Activated CD4-positive, alpha-beta T cell treated with anti-CD3 and anti-CD28 coated beads for 48 hours (primary cell): ENCODE results near the gene COA8.
"Not testable (repeated sequence)": the region's sequence is repeated elsewhere in the genome, so short reads cannot be mapped to it uniquely, and the experiment has no call there.

ENCODE experiments used
- DNase-seq: peaks from one replicate; pipeline ENCODE4 v3.0.0-alpha.2; 2020

Gene COA8

DNA sequence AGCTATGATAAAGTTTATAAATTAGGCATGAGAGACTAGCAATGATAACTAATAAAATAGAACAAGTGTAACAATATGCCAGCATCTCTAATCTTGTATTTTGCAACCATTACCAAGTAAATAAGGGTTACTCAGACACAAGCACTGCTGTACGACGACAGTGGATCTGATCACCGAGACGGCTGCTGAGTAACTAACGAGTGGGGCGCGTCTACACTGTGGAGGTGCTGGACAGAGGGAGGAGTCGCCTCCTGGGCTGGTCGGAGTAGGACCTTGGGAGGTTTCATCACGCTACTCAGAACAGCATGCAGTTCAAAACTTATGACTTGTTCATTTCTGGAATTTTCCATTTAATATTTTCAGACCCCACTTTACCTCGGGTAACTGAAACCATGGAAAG lies 18.4 kb downstream of the COA8 start:
- no peak for DNase-seq

DNA sequence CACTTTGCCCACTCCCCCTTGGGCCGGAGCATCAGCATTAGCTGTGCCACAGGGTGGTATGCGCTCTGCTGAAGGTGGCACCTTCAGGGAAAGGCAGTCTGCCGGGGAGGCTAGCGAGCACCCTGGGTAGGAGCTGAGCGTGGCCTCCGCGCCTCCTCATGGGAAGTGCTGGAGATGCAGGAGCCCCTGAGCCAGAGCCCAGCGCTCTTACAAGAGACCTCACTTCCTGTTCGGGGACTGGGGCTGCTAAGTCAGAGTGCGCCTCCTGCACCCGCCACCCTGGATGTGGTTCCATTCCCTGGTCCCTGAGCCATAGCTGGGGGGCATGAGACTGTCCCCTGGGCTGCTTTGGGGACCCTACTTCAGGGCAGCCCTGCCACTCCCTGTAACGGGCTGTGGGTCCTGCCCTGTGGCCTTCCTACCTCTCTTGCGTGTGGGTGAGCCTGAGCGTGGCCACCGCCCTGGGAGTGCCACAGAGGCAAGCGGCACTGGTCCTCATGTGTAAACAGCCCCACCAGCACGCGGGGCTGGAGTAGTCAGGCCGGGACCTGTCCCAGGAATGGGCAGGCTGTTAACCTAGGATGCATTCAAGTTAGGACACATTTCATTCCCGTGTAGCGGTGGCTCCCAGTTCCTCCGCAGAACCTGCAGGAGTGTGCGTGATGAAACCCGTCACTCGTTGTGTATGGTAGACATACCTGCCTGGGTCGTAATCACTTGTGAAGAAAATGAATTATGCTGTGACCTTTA lies 19.4 kb downstream of the COA8 start:
- no peak for DNase-seq

DNA sequence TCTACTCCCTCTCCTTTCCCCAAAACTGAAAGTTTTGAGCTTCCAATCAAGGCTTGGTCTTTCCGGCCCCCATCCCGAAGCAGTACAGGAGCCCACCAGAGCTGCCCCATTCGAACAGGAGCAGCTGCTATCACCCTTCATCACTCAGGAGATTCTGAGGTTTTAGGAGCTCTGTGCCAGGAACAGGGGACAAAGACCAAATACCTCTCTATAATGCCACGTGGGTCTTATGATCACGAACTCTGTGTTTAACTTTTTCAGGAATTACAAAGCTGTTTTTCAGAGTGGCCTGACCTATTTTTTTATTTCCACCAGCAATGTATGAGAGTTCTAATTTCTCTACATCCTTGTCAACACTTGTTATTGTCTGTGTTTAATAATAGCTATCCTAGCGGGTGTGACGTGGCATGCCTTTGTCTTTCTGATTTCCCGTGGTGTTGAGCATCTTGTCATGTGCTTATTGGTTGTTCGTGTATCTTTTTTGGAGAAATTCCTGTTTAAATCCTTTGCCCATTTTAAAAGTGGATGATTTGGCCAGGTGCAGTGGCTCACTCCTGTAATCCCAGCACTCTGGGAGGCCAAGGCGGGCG lies 21.7 kb downstream of the COA8 start:
- DNase-seq, result no peak

DNA sequence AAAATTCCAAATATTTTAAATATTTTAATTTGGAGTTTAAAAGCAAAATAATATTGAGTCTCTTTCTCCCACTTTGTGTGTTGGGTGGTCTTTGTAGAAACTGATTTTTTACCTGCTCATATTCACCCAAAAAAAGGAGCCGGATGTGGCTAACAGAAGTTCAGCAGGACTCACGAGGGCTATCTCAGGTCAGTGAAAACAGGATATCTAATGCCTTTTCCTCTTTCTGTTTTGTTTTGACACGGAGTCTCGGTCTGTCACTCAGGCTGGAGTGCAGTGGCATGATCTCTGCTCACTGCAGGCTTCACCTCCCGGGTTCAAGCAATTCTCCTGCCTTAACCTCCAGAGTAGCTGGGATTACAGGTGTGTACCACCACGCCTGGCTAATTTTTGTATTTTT lies 30.8 kb downstream of the COA8 start:
- no peak for DNase-seq

DNA sequence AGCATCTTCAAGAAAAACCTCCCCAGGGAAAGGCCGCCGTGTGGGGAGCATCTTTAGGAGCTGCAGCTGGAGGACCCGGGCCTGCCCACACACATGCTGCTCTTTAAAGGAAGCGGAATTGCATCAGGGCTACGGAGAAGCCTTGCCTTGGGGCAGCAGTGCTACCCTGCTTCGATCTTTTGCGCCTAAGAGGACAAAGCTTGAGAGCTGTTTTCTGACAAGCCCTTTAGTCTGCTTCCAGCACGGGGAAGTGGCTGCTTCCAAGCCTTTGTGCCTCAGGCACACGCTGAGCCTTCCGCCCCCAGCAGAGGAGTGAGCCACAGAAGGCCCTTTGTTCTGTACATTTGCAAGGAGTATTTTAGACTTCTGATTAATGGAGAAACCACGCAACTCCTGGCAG lies 31.5 kb downstream of the COA8 start:
- no peak for DNase-seq

DNA sequence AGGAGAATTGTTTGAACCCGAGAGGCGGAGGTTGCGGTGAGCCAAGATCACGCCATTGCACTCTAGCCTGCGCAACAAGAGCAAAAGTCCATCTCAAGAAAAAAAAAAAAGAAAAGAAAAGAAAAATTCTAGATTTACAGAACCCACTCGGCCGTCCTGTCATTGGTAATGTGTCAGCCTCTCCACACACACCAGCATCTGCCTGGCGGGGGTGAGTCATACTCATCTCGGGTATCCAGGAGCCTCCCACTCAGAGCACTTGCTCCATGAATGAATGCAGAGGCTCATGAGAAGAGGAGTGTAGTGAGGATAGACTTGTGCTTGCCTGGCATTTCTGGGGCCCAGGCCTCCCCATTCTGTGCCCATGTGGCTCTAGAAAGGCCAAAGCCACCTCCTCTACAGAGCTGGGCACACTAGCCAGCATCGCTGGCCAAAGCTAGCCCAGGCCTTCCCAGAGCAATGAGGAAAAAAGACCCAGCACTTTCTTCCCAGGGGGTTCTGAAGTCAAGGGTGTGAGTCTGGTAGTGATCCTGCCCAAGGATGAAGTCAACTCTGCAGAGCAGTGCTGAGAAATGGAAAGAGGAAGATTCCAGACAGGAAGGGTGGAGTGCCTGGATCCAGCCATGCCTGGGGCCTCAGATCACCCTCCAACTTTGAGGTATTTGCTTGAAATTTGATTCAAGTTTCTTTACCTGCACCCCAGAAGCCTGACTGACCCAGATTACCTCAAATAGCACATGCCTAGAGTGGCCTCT lies 35.0 kb downstream of the COA8 start:
- peak; percentile 49 for DNase-seq

DNA sequence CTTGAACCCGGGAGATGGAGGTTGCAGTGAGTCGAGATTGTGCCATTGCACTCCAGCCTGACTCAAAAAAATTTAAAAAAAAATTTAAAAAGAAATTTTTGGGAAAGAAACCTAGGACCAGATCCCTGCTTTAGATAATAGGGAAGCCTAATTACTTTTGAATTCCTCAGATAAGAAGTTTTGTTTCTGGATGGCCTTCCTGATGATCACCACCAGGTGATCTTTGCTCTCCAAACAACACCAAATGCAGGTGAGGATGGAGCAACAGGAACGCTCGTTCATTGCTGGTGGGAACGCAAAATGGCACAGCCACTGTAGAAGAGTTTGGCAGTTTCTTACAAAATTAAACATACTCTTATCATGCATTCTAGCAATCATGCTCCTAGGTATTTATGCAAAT lies 37.7 kb downstream of the COA8 start:
- no peak for DNase-seq

DNA sequence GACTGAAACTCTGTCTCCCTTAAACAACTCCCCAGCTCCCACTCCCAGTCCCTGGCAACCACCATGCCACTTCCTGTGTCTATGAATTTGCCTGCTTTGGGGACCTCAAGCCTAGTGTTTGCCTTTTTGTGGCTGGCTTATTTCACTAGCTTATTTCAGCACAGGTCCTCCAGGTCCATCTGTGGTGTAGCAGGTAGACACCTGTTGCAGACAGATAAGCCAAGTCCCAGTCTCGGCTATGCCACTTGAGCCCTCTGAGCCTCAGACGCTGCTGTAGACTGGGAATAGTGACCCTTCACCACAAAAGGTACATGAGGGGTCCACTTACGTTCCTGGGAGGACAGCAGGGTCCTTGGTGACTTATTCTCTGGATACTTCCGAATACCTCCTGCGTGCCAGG lies 41.9 kb downstream of the COA8 start:
- DNase-seq, result no peak

DNA sequence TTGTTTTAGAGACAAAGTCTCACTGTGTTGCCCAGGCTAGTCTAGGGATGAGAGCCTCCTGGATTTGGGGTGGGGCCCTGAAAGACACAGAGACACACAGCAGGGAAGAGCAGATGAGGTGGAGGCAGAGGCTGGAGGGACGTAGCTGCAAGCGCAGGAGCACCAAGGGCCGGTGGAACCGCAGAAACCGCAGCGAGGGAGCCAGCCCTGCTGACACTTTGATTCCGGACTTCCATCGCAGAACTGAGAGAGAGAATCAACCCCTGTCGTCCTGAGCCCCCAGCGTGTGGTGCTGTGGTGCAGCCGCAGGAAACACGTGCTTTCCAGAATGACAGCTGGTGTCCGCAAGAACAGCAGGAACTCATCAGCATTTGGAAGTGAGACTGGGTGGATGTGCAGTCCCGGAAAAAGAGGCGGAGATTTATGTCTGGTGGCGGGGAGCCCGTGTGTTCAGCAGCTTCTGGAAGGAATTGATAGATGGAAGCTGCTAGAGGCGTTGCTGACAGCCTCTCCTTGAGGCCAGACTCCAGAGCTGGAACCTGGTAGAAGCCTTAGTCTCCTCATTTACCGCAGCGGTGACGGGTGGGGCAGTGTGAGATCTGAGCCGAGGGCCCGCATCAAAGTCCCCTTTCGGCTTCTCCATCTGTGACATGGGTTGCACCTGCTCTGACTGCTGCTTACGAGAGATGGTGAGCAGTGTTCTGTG lies 44.4 kb downstream of the COA8 start:
- DNase-seq, result peak; percentile 63

DNA sequence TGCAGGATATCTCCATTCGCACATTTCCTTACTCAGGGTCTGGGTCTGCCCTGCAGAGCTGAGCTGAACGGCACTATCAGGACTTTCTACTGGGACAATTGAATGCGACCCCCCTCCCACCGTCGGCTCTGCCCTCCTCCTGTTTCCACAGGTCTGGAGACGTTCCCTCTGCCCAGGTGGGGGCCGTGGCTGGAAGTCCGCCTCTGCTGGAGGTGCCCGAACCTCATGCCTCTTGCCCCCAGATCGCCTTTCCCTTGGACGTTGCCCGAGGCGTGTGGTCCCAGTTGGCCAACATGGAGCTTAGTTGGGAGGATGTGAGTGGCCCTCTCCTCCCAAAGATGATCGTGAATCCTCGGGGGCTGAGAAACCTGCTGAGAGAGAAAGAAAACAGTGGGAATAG lies 45.1 kb downstream of the COA8 start:
- DNase-seq, result no peak

DNA sequence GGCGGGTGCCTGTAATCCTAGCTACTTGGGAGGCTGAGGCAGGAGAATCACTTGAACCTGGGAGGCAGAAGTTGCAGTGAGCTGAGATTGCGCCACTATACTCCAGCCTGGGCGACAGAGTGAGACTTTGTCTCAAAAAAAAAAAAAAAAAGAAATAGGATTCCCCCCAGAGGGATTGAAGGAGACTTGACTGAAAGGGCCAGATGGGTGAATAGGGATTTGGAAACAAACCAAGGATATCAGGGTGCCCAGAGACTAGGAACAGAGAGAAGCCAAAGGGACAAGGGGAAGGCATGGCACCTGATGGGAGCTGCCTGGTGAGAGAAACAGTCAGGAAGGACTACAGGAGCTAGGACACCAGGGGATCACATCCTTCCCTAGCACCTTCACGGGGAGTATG lies 46.3 kb downstream of the COA8 start:
- DNase-seq, result not testable (repeated sequence)

DNA sequence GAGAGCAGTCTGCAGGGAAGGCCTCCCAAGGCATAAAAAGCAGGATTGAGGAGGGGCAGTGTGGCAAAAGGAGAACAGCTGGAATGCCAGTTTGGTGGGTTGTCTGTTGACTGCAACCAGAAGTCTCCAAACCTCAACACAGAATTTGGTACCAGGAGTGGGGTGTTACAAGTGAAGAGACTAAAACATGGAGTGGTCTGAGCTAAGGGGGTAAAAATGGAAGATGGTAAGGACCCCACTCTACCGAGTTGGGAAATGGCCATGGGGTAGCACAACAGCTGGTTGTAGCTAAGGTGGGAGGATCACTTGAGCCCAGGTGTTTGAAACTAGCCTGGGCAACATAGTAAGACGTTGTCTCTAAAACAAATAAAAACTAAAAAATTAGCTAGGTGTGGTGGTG lies 48.5 kb downstream of the COA8 start:
- no peak for DNase-seq

DNA sequence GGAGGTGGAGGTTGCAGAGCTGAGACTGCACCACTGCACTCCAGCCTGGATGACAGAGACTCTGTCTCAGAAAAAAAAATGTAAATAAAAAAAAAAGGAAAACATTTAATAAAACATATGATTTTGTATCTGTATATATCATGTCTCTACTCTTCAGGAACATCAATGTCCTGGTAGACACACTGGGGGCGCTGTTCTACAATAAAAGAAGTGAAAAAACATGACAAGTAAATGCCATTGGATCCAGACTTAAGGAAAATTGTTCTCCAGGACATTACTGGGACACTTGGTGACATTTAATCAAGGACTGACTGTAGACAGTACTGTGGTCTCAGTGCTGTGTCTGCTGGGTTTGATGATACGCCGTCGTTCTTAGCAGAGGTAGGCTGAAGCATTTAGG lies 50.8 kb downstream of the COA8 start:
- no peak for DNase-seq

DNA sequence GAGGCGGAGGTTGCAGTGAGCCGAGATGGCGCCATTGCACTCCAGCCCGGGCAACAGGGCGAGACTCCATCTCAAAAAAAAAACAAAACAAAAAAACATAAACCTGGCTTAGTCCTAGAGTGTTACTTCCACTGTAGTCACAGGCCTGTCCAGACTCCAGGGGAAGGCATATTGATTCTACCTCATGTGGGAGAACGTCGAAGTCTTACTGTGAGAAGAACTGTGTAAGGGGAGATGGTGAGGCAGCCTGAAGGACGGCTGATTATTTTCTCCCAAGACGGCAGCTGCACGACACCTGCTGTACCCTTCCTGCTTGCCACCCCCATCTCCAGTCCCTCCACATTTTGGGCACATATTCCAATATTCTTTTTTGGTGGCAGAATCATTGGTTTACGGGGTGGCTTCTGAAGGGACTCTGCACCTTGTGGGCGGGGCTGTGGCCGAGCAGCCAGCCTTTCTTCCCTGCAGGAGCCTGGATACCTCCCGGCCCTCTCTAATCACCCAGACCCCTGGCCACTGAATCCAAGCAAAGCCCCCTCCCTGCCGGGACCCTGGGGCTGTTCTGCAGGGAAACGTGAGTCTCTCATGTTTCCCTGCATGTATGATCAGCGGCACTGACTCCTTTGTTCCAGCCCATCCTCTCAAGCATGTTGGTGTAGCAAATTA lies 54.0 kb downstream of the COA8 start:
- DNase-seq, result no peak

DNA sequence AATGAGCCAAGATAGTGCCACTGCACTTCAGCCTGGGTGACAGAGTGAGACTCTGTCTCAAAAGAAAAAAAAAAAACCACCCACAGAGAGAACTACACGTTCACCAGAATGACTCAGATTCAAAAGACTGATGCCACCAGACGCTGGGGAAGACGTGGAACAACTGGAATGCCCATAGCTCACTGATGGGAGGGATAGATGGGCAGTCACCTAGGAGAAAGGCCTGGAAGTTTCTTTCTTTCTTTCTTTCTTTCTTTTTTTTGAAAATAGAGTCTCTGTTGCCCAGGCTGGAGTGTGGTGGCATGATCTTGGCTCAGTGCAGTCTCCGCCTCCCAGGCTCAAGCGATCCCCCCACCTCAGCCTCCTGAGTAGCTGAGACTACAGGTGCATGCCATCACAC lies 56.3 kb downstream of the COA8 start:
- DNase-seq, result no peak

DNA sequence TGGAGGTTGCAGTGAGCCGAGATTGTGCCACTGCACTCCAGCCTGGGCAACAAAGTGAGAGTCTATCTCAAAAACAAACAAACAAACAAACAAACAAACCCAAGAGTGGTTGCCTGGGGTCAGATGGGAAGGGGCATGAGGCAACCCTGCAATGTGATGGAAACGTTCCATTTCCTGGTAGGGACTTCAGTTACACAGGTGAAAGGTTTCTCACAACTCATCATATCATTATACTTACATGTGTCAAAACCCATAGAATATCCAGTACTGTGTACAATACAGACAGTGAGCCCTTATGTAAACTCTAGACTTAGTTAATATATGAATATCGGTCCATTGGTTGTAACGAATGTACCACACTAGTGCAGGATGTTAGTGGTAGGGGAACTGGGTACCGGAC lies 59.1 kb downstream of the COA8 start:
- DNase-seq, result no peak

DNA sequence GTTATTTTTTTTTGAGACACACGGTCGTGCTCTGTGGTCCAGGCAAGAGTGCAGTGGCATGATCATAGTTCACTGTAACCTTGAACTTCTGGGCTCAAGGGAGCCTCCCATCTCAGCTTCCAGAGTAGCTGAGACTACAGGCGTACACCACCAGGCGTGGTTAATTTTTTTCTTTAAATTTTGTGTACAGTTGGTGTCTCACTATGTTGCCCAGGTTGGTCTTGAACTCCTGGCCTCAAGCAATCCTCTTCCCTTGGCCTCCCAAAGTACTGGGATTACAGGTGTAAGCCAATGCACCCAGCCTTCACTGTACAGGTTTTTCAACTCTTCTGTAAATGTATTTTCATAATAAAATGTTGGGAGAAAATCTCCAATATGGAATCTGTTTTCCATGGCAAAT lies 60.5 kb downstream of the COA8 start:
- DNase-seq, result no peak

DNA sequence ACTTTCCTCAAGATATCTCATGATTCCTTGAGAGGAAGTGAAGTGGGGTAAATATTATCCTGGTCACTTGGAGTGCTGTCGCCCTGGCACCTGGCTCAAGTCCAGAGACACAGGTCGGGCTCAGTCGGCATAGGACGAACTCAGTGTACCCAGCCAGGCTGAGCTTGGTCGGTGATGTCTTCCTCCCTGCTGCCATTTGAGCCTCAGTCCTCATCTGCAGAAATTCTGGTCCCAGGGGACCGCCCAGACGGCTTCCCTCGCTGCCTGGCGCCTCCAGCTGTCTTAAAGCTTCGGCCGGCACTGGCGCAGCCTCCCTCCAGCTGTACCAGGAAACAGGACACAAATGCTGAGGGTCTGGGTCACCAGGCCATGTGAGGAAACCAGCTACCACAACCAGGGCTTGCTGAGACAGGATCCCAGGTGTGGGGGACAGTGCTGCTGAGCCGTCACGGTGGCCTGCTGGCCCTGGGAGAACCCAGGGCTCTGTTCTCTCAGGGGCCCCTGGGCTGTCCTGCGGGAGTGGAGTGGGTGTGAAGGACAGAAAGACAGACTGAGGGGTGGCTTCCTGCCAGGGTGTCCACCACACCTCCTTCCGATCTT lies 61.2 kb downstream of the COA8 start:
- no peak for DNase-seq

DNA sequence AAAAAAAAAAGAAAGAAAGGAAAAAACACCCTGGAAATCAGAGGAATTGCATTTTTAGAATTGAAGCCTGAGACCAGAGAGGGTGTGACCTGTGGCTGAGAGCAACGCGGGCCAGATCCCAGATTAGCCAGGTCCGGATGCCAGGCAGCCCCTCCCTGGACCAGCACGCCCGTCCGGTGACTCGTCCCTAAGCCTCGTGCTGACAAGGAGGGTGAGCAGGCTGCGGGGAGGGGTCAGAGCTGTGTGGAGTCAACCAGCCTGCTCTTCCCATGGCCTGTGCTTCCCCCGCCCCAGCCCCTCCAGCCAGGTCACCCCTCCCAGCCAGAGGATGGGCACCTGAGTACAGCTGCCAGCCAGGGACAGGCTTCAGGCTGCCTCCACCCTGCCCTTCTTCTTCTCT lies 62.1 kb downstream of the COA8 start:
- peak; percentile 26 for DNase-seq

DNA sequence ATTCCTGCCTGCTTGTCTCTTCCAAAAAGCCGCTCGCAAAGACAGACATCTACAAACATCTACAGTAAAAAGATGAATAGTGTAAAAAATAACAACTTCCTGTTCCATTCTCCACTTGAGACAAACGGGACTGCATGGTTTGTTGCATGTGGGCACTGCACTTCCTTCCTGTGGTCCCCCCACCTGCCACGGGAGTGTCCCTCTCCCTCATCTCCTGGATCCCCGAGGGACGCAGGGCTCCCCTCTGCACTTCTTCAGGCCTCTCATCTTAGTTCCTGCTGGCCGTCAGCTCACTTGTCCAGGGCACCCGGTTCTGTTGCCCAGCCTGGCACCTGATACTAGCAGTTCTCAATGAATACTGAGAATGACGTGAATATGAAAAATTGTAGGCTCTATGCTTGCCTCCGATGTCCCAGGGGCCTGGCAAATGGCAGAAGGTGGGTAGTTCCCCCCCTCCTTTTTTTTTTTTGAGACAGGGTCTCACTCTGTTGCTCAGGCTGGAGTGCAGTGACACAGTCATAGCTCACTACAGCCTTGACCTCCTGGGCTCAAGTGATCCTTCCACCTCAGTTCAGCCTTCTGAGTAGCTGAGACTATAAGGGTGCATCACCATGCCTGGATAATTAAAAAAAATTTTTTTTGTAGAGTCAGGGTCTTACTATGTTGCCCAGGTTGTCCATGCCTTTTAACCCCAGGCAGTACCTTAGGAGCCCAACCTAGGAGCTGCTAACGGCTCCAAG lies 62.8 kb downstream of the COA8 start:
- DNase-seq, result peak; percentile 23

DNA sequence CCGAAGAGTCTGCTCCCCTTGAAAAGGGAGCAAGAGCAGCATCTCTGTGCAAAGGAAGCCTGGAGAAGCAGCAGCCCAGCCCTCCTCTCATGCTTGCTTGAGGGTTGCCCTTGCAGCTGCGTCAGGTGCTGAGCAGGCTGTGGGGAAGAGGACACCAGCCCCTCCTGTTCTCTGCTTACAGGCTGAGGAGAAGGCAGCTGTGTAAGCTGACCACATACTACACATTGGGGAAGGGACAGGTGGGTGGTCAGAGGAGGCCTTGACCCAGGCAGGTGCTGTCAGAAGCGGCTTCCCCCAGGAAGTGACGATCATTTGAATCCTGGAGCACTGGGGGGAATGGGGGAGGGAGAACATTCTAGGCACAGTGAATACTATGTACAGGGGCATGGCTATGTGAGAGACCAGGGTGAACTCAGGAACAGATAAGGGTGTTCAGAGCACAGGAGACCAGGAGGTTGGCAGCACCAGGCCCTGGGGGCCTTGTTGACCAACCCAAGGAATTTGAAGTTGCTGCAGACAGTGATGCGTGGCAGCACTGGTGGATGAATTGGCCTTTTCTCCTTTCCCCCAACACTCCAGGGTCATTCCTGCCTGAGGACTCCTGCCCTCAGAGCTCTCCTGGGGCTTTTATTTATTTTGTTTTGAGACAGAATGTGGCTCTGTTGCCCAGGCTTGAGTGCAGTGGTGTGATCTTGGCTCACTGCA lies 63.5 kb downstream of the COA8 start:
- no peak for DNase-seq
